Adipocyte (in vitro differentiated cells): Measurements from ENCODE around the gene CDADC1.

Experiments
- DNase-seq: peaks from one replicate; pipeline ENCODE4 v3.0.0-alpha.2; 2015; ENCODE audit warnings: low read depth
- H3K27me3 ChIP-seq: replicated peaks from 2 replicates; pipeline ENCODE4 v1.7.0; 2013; ENCODE audit warnings: mild to moderate bottlenecking, low read length, moderate library complexity; ENCODE audit not compliant: control insufficient read depth, insufficient read depth
- H3K36me3 ChIP-seq: 2 replicates; pipeline ENCODE4 v1.7.0; 2013; ENCODE audit warnings: low read length, mild to moderate bottlenecking, moderate library complexity; ENCODE audit not compliant: control insufficient read depth, insufficient read depth, severe bottlenecking
- H3K4me1 ChIP-seq: 2 replicates; pipeline ENCODE4 v1.7.0; 2013; ENCODE audit warnings: mild to moderate bottlenecking, low read length, moderate library complexity; ENCODE audit not compliant: control insufficient read depth, insufficient read depth
- H3K4me3 ChIP-seq: 2 replicates; pipeline ENCODE4 v1.7.0; 2013; ENCODE audit warnings: mild to moderate bottlenecking, low read length, moderate library complexity
- H3K9ac ChIP-seq: 2 replicates; pipeline ENCODE4 v1.7.0; 2013; ENCODE audit warnings: mild to moderate bottlenecking, low read length, moderate library complexity
- H3K9me3 ChIP-seq: 2 replicates; pipeline ENCODE4 v1.7.0; 2013; ENCODE audit warnings: mild to moderate bottlenecking, low read length, moderate library complexity; ENCODE audit not compliant: control insufficient read depth

Gene CDADC1

DNA sequence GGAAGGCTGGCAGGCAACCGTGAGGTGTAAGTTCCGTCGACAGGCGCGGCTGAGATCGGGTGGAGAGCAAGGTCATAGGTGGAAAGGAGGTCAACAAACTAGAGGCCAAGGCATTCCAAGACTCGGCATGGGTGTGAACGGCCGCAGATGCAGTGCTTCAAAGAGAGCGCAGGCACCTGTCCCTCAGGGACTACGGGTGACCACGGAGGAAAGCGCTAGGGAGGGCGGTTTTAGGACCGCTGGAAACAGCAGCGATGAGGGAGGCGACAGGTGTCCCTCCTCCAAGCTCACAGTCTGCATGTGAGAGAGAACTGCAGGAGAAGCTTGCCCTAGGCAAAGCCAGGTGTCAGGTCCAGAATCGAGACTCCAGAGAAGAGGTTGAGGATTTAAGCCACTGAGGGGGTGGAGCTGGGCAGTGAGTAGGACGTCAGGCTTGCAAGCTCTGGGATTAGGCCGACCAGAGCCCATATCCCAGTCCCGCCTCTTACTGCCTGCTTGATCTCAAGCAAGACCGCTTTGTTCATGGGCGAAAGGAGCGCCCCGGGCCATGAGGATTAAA is 29.2 kb upstream of the CDADC1 start:
- Histone ChIP-seq H3K4me1 (peaks cover 3% of the 10 kb centered on the region), H3K9me3 (no peaks in the 10 kb centered on the region), H3K9ac (no peak overlapping the region), H3K4me3 (no peak overlapping the region), H3K36me3 (no peaks in the 10 kb centered on the region), H3K27me3 (peaks cover 59% of the 10 kb centered on the region)
- DNase-seq: no peak

DNA sequence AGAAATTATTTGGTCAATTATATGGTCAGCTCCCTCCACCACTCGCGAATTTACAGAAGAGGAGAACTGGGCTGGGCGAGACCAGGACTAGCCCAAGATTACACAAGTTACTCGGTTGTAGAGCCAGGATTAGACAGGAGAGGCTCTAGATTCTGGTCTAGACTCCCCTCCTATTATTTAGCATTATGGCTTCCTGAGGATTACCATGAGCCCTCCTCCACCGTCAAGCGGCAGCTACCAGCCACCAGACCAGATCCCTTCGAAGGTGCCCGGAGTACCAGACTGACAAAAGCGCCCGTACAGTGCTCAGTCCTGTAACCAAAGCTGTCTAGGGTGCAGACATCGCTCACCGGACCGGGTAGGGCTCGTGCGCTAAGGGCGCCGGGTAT is 28.1 kb upstream of the CDADC1 start:
- Histone ChIP-seq H3K27me3 (peaks cover 67% of the 10 kb centered on the region), H3K9ac (no peak overlapping the region), H3K4me1 (no peaks in the 10 kb centered on the region), H3K4me3 (peak overlapping the region; percentile 57), H3K36me3 (no peaks in the 10 kb centered on the region), H3K9me3 (no peaks in the 10 kb centered on the region)
- no peak for DNase-seq

DNA sequence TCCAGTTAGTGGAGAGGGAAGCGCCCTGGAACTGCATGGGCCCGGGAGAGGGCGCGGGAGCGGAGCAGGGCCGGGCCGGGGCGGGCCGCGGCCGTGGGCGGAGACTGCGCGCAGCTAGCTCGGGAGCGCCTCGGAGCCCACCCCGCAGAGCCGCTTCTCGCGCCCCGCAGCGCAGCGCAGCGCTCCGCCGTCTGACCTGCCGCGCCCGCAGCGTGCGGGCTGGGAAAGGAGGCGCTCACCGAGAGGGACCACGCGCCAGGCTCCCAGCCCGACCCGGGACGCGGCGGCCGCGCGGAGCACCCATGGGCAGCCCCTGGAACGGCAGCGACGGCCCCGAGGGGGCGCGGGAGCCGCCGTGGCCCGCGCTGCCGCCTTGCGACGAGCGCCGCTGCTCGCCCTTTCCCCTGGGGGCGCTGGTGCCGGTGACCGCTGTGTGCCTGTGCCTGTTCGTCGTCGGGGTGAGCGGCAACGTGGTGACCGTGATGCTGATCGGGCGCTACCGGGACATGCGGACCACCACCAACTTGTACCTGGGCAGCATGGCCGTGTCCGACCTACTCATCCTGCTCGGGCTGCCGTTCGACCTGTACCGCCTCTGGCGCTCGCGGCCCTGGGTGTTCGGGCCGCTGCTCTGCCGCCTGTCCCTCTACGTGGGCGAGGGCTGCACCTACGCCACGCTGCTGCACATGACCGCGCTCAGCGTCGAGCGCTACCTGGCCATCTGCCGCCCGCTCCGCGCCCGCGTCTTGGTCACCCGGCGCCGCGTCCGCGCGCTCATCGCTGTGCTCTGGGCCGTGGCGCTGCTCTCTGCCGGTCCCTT is 27.5 kb upstream of the CDADC1 start, which contains the start of gene MLNR:
Gene MLNR (plus strand): TSS at position 303 of the 820 bp plus-strand sequence. CDS start 0 bp downstream, at position 303.
- Histone ChIP-seq H3K9me3 (no peaks in the 10 kb centered on the region), H3K4me1 (no peaks in the 10 kb centered on the region), H3K36me3 (no peaks in the 10 kb centered on the region), H3K4me3 (peak within 1 kb of the TSS; percentile 57), H3K27me3 (peaks cover 67% of the 10 kb centered on the region), H3K9ac (no peak within 1 kb of the TSS)
- DNase-seq: peak; percentile 60

DNA sequence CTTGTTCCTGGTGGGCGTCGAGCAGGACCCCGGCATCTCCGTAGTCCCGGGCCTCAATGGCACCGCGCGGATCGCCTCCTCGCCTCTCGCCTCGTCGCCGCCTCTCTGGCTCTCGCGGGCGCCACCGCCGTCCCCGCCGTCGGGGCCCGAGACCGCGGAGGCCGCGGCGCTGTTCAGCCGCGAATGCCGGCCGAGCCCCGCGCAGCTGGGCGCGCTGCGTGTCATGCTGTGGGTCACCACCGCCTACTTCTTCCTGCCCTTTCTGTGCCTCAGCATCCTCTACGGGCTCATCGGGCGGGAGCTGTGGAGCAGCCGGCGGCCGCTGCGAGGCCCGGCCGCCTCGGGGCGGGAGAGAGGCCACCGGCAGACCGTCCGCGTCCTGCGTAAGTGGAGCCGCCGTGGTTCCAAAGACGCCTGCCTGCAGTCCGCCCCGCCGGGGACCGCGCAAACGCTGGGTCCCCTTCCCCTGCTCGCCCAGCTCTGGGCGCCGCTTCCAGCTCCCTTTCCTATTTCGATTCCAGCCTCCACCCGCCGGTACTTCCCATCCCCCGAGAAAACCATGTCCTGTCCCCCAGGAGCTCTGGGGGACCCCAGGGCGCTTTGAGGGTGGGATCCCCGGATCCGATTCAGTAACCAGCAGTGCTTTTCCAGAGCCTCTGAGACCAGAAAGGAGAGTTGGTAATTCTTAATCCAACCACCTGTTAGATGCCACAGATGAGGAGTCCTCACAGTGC is 26.7 kb upstream of the CDADC1 start:
- Histone ChIP-seq H3K36me3 (no peaks in the 10 kb centered on the region), H3K4me3 (peak overlapping the region; percentile 57), H3K4me1 (peaks cover 6% of the 10 kb centered on the region), H3K27me3 (peaks cover 67% of the 10 kb centered on the region), H3K9me3 (no peaks in the 10 kb centered on the region), H3K9ac (no peak overlapping the region)
- no peak for DNase-seq

DNA sequence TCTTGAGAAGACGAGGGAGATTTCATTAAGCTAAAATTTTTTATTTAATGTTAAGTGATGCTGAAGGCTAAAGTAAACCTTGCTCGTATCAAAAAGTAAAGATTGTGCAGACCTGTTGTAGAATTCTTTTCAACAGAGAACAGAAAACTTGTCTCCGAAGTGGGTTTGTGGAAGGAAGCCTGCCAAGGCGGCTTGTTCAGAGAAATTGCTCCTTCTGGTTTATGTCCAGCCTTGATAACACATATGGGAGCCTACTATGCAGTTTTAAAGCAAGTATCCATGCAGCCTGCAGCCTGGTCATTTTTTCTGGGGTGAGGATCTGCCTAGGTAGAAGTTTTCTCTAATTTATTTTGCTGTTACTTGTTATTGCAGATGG is 26.1 kb upstream of the CDADC1 start:
- peaks cover 6% of the 10 kb centered on the region for H3K4me1 ChIP-seq

DNA sequence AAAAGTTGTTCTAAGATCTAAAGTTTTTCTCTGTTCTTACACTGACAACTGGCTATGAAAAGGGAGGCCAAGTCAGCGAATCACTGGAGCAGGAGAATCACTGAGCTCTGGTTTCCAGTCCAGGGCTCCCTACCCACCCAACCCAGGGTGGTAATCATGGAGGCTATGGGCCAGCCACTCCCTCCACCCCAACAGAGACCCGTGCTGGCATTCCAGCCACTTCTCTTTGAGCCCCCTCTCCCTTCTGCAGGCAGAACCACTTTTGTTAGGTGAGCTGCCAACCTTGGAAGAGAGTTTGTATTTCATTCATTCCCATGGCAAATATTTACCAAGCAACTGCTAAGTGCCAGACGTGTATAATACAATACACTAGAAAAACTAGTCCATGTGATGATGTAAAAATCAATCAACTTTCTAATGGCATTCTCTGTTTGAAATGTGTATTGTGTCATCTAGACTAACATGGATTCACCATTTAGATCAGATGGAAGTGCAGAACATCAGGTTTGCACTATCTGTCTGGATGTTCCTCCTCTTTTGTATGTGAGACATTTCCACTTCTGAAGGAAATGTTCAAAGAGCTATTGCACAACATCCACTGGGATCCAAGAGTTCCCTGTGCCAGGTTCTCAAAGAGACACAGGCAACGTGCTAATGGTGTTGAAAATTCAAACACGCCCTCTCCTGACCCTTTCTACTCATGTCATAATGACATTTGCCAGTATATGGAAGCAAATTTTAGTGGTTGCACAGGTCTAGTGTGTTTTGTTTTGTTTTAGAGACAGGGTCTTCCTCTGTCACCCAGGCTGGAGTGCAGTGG is 22.3 kb upstream of the CDADC1 start:
- Histone ChIP-seq H3K9me3 (no peaks in the 10 kb centered on the region), H3K27me3 (peaks cover 37% of the 10 kb centered on the region)

More for the DNA sequence above, 26.1 kb upstream of the CDADC1 start:
- Histone ChIP-seq H3K4me3 (no peak overlapping the region), H3K9me3 (no peaks in the 10 kb centered on the region), H3K9ac (no peak overlapping the region), H3K27me3 (peaks cover 67% of the 10 kb centered on the region), H3K36me3 (no peaks in the 10 kb centered on the region)
- DNase-seq: no peak

DNA sequence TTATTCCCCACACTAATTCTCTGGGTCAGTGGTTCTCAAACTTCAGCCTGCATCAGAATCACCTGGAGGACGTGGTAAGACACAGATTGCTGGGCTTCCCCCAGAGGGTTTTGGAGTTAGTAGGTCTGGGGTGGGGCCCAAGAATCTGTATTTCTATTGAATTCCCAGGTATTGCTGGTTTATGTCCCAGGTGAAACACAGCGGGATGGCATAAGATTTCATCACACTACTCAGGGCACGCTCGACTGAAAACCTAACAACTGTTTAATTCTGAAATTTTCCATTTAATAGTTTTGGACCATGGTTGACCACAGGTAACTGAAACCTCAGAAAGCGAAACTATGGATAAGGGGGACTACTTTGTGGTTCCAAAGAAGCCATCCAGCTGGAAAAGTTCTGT is 21.1 kb upstream of the CDADC1 start:
- Histone ChIP-seq H3K27me3 (peaks cover 26% of the 10 kb centered on the region), H3K9ac (no peak overlapping the region), H3K9me3 (no peaks in the 10 kb centered on the region), H3K4me3 (no peak overlapping the region), H3K4me1 (peaks cover 6% of the 10 kb centered on the region), H3K36me3 (no peaks in the 10 kb centered on the region)
- DNase-seq: no peak

More for the DNA sequence above, 22.3 kb upstream of the CDADC1 start:
- H3K4me1 ChIP-seq: peaks cover 6% of the 10 kb centered on the region
- H3K4me3 ChIP-seq: no peak overlapping the region
- DNase-seq: no peak
- no peak overlapping the region for H3K9ac ChIP-seq
- H3K36me3 ChIP-seq: no peaks in the 10 kb centered on the region

DNA sequence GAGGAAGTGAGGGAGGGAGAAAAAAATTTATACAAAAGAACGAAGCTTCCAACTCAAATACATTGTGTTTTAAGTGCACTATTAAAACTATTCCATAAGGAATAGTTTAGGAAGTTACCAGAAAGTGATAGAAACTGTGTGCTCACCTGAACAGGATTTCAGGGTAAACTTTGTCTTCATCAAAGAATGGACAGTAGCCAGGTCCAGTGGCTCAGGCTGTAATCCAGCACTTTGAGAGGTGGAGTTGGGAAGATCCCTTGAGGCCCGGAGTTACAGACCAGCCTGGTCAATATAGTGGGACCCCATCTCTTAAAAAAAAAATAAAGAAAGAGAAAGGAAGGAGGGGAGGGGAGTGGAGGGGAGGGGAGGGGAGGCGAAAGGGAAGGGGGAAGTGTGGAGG is 13.0 kb upstream of the CDADC1 start:
- Histone ChIP-seq H3K9ac (no peak overlapping the region), H3K4me3 (no peak overlapping the region), H3K4me1 (no peaks in the 10 kb centered on the region), H3K36me3 (no peaks in the 10 kb centered on the region), H3K9me3 (no peaks in the 10 kb centered on the region), H3K27me3 (no peaks in the 10 kb centered on the region)
- no peak for DNase-seq

DNA sequence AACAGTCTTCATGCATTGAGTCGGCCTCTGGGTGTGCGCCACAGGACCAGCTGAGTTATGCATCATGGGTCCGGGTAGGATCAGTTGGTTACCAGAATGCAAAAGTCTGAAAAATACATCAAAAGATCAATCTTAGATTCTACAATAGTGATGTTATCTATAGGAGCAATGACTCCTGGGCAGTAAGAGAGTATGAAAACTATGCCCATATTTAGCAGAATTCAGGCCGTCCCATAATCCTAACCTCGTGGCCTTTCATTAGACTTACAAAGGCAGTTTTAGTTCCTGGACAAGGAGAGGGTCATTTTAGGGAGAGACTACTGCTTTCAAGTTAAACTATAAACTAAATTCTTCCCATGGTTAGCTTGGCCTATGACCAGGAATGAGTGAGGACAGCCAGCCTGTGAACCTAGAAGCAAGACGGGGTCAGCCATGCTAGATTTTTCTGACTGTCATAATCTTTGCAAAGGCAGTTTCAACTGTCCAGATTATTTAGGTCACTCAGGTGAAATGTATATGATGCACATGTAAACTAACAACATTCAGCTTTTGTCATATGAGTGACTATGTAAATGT is 11.8 kb upstream of the CDADC1 start:
- no peak overlapping the region for H3K9ac ChIP-seq

DNA sequence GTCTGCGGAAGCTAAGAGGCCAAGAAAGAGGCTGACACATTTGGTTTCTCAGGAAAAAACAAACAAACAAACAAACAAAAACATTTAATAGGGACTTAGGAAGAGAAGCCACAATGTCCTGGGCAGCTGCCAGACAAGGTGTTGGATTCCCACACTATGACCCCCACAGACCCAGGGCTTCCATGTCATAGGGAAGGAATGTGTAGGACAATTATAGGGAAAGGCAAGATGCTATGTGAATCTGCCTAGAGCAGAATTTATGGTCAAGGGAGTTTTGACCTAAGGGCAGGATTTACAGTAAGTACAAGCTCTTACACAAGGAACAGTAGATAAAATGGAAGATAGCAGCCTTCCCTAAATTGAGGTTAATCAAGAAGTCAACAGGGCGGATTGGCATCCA is 9.1 kb upstream of the CDADC1 start:
- H3K4me3 ChIP-seq: no peak overlapping the region
- no peaks in the 10 kb centered on the region for H3K36me3 ChIP-seq
- no peak overlapping the region for H3K9ac ChIP-seq
- no peaks in the 10 kb centered on the region for H3K9me3 ChIP-seq
- H3K4me1 ChIP-seq: no peaks in the 10 kb centered on the region
- no peak for DNase-seq
- H3K27me3 ChIP-seq: no peaks in the 10 kb centered on the region

More for the DNA sequence above, 11.8 kb upstream of the CDADC1 start:
- H3K4me1 ChIP-seq: no peaks in the 10 kb centered on the region
- H3K27me3 ChIP-seq: no peaks in the 10 kb centered on the region
- H3K4me3 ChIP-seq: no peak overlapping the region
- no peaks in the 10 kb centered on the region for H3K36me3 ChIP-seq
- H3K9me3 ChIP-seq: no peaks in the 10 kb centered on the region
- no peak for DNase-seq
